ENCODE results near the gene MEP1A. TPM values are rescaled to one million over a fixed set of nuclear protein-coding genes. Genes with fewer than 3 reads are reported as not detected.
"Not testable (repeated sequence)": the region's sequence is repeated elsewhere in the genome, so short reads cannot be mapped to it uniquely, and the experiment has no call there.

The MEP1A gene, protein sequence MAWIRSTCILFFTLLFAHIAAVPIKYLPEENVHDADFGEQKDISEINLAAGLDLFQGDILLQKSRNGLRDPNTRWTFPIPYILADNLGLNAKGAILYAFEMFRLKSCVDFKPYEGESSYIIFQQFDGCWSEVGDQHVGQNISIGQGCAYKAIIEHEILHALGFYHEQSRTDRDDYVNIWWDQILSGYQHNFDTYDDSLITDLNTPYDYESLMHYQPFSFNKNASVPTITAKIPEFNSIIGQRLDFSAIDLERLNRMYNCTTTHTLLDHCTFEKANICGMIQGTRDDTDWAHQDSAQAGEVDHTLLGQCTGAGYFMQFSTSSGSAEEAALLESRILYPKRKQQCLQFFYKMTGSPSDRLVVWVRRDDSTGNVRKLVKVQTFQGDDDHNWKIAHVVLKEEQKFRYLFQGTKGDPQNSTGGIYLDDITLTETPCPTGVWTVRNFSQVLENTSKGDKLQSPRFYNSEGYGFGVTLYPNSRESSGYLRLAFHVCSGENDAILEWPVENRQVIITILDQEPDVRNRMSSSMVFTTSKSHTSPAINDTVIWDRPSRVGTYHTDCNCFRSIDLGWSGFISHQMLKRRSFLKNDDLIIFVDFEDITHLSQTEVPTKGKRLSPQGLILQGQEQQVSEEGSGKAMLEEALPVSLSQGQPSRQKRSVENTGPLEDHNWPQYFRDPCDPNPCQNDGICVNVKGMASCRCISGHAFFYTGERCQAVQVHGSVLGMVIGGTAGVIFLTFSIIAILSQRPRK
- total RNA-seq, result not detected in 2 replicates

DNA sequence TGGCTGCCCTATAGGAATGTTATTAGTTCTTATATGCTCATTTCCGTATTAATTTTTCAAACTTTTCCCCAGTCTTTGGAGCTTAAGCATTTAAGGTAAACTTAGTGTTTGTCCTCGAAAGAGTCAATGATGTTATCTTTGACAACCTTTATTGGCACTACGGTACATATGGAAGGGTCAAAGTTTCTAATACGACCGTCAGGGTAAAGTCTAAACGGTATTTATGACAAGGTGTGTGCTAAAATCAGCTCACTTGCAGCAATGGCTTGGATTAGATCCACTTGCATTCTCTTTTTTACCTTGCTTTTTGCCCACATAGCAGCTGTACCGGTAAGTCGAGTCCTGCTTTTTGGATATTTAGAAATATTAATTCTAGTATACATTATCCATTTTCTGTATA is at the start of gene MEP1A:
Gene MEP1A, plus strand, starts transcription at position 252 of the 400 bp plus-strand sequence. Its CDS starts 10 bp downstream, at position 262.
- TF ChIP-seq, protein P1, sequence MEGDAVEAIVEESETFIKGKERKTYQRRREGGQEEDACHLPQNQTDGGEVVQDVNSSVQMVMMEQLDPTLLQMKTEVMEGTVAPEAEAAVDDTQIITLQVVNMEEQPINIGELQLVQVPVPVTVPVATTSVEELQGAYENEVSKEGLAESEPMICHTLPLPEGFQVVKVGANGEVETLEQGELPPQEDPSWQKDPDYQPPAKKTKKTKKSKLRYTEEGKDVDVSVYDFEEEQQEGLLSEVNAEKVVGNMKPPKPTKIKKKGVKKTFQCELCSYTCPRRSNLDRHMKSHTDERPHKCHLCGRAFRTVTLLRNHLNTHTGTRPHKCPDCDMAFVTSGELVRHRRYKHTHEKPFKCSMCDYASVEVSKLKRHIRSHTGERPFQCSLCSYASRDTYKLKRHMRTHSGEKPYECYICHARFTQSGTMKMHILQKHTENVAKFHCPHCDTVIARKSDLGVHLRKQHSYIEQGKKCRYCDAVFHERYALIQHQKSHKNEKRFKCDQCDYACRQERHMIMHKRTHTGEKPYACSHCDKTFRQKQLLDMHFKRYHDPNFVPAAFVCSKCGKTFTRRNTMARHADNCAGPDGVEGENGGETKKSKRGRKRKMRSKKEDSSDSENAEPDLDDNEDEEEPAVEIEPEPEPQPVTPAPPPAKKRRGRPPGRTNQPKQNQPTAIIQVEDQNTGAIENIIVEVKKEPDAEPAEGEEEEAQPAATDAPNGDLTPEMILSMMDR (IDR thresholded peaks at IDR 0.05; ENCODE audit: insufficient read depth, low read depth, low read length), result no peak
- no peak for DNase-seq (ENCODE audit: low read depth)
- no peak within 1 kb of the TSS for H3K4me3 ChIP-seq (ENCODE audit: low read depth, low read length)

DNA sequence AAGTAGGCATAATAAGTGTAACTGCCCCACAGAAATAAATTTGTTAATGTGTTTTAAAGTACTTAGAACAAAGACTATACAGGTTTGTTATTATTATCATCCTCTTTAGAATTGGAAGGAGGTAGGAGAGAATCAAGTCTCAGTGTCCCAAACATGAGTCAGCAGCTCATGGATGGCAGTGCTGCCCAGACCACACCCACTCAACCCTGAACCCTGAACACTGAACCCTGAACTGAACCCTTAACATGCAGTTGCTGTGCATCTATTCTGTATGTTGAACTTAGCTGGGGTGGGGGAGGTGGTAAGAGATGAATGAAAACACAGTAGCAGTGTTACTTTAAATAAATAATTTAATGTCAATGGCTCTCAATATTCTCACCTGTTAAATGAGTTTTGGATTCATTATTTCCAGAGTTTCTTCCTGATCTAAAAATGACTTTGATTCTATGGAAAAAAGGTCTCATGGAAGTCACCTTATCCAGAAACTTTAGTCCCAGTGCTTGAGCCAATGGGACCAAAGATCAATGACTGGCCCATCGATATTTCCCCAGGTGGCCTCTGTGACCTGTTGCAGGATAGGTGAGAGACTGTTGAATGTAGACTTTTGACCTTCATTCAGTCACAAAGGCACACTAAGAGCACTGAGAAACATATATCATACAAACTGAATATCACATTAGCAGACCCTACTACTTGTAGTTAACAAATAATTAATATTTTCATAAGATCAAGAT is 49.6 kb upstream of the MEP1A start:
- H3K4me3 ChIP-seq (ENCODE audit: low read depth, low read length), result no peak overlapping the region
- TF ChIP-seq, protein P1 (IDR thresholded peaks at IDR 0.05; ENCODE audit: insufficient read depth, low read depth, low read length), result no peak
- no peak for DNase-seq (ENCODE audit: low read depth)

DNA sequence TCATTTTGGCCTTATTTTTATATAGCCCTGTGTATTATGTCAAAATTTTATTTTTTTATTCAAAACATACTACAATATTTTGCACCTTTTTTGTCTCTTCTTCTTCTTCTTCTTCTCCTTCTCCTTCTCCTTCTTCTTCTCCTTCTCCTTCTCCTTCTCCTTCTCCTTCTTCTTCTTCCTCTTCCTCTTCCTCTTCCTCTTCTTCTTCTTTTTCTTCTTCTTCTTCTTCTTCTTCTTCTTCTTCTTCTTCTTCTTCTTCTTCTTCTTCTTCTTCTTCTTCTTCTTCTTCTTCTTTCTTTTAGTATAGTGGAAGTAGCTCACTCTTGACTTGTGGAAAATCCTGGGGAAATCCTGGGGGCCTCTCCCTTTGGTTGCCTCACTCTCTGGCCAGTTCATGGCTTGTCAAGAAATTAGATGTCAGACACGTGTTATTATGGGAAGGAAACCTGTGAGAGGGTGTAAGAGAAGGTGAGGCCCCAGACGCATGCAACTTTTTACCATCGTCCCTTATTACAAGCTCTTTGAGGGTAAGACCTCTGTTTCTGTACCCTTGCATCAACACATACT is 48.9 kb upstream of the MEP1A start:
- H3K4me3 ChIP-seq (ENCODE audit: low read depth, low read length); DNase-seq (ENCODE audit: low read depth): not testable (repeated sequence)

DNA sequence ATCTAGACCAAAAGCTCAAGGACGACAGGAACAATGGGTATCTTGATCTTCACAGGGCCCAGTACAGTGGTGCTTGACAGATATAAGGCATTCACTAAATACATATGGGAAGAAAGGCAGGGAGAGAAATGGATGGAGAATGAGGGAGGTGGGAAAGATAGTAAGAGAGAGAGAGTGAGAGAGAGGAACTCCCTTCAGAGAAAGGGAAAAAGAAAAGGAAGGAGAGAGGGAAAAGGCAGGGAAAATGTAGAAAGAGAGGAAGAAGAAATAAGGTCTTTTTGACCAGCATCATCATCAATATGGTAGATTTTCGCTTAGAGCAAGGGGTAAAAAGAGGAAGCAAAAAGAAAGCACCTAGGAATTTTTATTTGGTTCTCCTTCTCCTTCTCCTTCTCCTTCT is 47.2 kb upstream of the MEP1A start:
- DNase-seq (ENCODE audit: low read depth), result no peak
- H3K4me3 ChIP-seq (ENCODE audit: low read depth, low read length), result no peak overlapping the region
- TF ChIP-seq, protein P1 (IDR thresholded peaks at IDR 0.05; ENCODE audit: insufficient read depth, low read depth, low read length), result no peak

DNA sequence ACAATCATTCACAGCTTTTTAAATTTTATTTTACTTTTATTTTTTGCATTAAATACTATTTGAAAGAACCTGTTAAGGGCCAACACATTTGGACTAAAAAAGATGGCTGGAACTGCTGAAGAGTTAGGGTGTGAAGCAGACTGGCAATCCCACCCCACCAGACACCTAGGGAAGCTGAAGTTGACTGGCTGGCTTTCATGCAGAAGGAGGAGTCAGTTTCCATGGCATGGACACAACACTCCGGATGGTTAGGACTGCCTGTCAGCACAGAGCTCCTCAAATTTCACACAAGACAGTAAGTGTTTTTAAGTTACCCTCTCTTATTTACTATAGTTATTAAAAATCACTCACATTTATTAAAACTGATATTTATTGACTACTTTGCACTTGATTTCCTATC is 46.5 kb upstream of the MEP1A start, which contains the start of gene ANKRD66:
Gene ANKRD66, plus strand, starts transcription at position 238 of the 400 bp plus-strand sequence. CDS start 5,016 bp downstream, outside the sequence.
- TF ChIP-seq, protein P1 (IDR thresholded peaks at IDR 0.05; ENCODE audit: insufficient read depth, low read depth, low read length), result no peak
- no peak within 1 kb of the TSS for H3K4me3 ChIP-seq (ENCODE audit: low read depth, low read length)
- no peak for DNase-seq (ENCODE audit: low read depth)

DNA sequence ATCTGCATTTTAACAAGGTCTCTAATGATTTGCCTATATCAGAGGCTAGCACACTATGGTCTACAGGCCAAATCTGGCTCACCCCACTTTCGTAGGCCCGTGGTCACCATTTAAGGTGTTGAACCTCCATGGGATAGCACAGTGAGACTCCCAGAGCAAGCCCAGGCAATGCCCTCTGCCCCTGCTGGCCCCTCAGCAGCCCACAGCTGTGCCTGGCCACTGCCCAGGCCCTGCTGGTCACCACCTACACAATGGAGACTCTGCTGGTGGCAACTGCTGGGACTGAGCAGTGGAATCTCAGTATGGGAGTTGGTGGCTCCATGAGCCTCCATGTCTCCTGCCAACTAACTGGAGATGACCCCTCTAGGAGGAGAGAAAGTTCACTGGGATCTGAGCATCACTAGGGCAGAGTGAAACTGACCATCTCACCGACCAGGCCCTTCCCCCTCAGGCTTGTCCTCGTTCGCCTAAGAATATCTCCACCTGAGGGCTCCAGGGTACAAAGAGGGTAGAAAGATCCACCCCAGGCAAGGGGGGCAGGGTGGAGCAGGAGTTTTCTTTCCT is 44.2 kb upstream of the MEP1A start:
- no peak for DNase-seq (ENCODE audit: low read depth)
- H3K4me3 ChIP-seq (ENCODE audit: low read depth, low read length), result no peak overlapping the region
- TF ChIP-seq, protein P1 (IDR thresholded peaks at IDR 0.05; ENCODE audit: insufficient read depth, low read depth, low read length), result no peak

Data from fibroblast of villous mesenchyme (primary cell).